ENCODE data around the gene SYNGAP1. TPM values are rescaled to one million over a fixed set of nuclear protein-coding genes. Genes with fewer than 3 reads are reported as not detected.
"Not testable (repeated sequence)": the region's sequence is repeated elsewhere in the genome, so short reads cannot be mapped to it uniquely, and the experiment has no call there.

The SYNGAP1 gene
- total RNA-seq, 1 donor from 2014 or later = 36.1 TPM

DNA sequence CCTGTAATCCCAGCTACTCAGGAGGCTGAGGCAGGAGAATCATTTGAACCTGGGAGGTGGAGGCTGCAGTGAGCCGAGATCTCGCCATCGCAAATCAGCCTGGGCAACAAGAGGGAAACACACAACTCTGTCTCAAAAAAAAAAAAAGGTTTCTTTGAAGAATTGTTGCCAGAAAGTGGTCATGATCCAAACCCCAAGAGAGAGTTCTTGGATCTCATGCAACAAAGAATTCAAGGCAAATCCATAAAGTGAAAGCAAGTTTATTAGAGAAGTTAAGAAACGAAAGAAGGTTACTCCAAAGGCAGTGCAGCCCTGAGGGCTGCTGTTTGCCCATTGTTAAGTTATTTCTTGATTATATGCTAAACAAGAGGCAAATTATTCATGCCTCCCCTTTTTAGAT lies 42.7 kb upstream of the SYNGAP1 start:
- H3K27ac Mint-ChIP-seq (ENCODE audit: unreplicated experiment) = no peak overlapping the region
- Histone ChIP-seq H3K4me3 (ENCODE audit: insufficient read depth, low read depth, low read length) (no peak overlapping the region), H2AFZ (ENCODE audit: low read depth, low read length) (no peak overlapping the region)

GRCh38 chr6:33379184-33379583 lies 40.7 kb upstream of the SYNGAP1 start:
- H3K4me1 Mint-ChIP-seq (ENCODE audit: low read depth, unreplicated experiment); H2AFZ ChIP-seq (ENCODE audit: low read depth, low read length); H3K9ac ChIP-seq (ENCODE audit: low read length): not testable (repeated sequence)

More for the DNA sequence above, 42.7 kb upstream of the SYNGAP1 start:
- no peak for TF ChIP-seq CTCF (IDR thresholded peaks at IDR 0.05; ENCODE audit: insufficient read depth, low read depth, low read length)
- no peak for TF ChIP-seq EZH2 (IDR thresholded peaks at IDR 0.05; ENCODE audit: insufficient read depth, low read length)
- DNase-seq (ENCODE audit: low read depth) (no peak), FAIRE-seq (no peak)
- Histone ChIP-seq H3K9me3 (ENCODE audit: insufficient read depth, low read depth, low read length) (no peaks in the 10 kb centered on the region), H3K9ac (ENCODE audit: low read length) (no peak overlapping the region), H3K36me3 (ENCODE audit: insufficient read depth, low read length) (no peaks in the 10 kb centered on the region), H3K79me2 (ENCODE audit: insufficient read depth, low read length) (no peaks in the 10 kb centered on the region), H3K27ac (ENCODE audit: low read depth, low read length) (no peak overlapping the region), H3K4me2 (ENCODE audit: low read length) (no peak overlapping the region), H4K20me1 (ENCODE audit: insufficient read depth, low read length) (no peaks in the 10 kb centered on the region), H3K4me1 (ENCODE audit: insufficient read depth, low read length) (peaks cover 5% of the 10 kb centered on the region), H3K27me3 (ENCODE audit: insufficient read depth, low read length) (no peaks in the 10 kb centered on the region)
- Mint-ChIP-seq H3K4me1 (ENCODE audit: low read depth, unreplicated experiment) (no peaks in the 10 kb centered on the region), H3K27me3 (ENCODE audit: low read depth, unreplicated experiment) (peaks cover 5% of the 10 kb centered on the region), H3K9me3 (ENCODE audit: unreplicated experiment) (no peaks in the 10 kb centered on the region), H3K36me3 (ENCODE audit: low read depth, unreplicated experiment) (no peaks in the 10 kb centered on the region), H3K4me3 (ENCODE audit: unreplicated experiment) (no peak overlapping the region)

DNA sequence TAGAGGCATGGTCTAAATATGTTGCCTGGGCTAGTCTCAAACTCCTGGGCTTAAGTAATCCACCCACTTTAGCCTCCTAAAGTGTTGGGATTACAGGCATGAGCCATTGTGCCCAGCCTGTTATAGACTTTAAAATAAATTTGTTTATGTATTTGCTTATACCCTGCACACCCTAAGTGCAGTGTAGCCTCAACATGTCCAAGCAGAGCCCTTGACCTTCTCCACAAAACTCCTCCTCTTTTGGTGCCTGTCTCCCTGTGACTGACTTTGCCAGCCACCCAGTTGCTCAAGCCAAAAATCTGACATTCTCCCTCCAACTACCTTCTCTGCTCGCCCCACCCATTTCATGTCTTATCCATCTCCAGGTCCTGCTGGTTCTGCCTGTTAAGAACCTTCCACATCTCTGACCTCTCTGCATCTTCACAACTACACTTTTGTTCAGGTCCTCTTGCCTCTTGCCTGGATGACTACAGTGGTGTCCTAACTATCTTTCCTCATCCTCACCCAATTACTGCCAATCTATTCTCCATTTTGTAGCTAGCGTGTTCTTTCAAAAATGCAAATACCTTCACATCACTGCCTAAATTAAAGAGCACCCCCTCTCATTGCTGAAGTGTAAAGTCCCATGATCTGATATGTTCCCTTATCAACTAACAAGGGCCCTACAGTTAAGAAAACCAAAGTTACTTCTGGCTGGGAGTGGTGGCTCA lies 39.4 kb upstream of the SYNGAP1 start:
- H3K4me3 Mint-ChIP-seq (ENCODE audit: unreplicated experiment) = no peak overlapping the region
- FAIRE-seq (no peak), DNase-seq (ENCODE audit: low read depth) (no peak)
- no peak overlapping the region for H3K4me2 ChIP-seq (ENCODE audit: low read length)
- H3K27me3 ChIP-seq (ENCODE audit: insufficient read depth, low read length) = no peaks in the 10 kb centered on the region
- H2AFZ ChIP-seq (ENCODE audit: low read depth, low read length) = no peak overlapping the region
- no peaks in the 10 kb centered on the region for H3K36me3 Mint-ChIP-seq (ENCODE audit: low read depth, unreplicated experiment)
- TF ChIP-seq CTCF (IDR thresholded peaks at IDR 0.05; ENCODE audit: insufficient read depth, low read depth, low read length) (no peak), EZH2 (IDR thresholded peaks at IDR 0.05; ENCODE audit: insufficient read depth, low read length) (no peak)
- H3K27me3 Mint-ChIP-seq (ENCODE audit: low read depth, unreplicated experiment) = peaks cover 6% of the 10 kb centered on the region
- no peaks in the 10 kb centered on the region for H3K9me3 ChIP-seq (ENCODE audit: insufficient read depth, low read depth, low read length)
- no peak overlapping the region for H3K27ac Mint-ChIP-seq (ENCODE audit: unreplicated experiment)
- H3K4me1 ChIP-seq (ENCODE audit: insufficient read depth, low read length) = peaks cover 3% of the 10 kb centered on the region
- no peak overlapping the region for H3K9ac ChIP-seq (ENCODE audit: low read length)
- H3K4me1 Mint-ChIP-seq (ENCODE audit: low read depth, unreplicated experiment) = no peaks in the 10 kb centered on the region
- H3K9me3 Mint-ChIP-seq (ENCODE audit: unreplicated experiment) = no peaks in the 10 kb centered on the region
- no peaks in the 10 kb centered on the region for H4K20me1 ChIP-seq (ENCODE audit: insufficient read depth, low read length)
- no peaks in the 10 kb centered on the region for H3K36me3 ChIP-seq (ENCODE audit: insufficient read depth, low read length)
- no peak overlapping the region for H3K27ac ChIP-seq (ENCODE audit: low read depth, low read length)
- H3K79me2 ChIP-seq (ENCODE audit: insufficient read depth, low read length) = no peaks in the 10 kb centered on the region
- no peak overlapping the region for H3K4me3 ChIP-seq (ENCODE audit: insufficient read depth, low read depth, low read length)

More at GRCh38 chr6:33379184-33379583, 40.7 kb upstream of the SYNGAP1 start:
- DNase-seq (ENCODE audit: low read depth); H4K20me1 ChIP-seq (ENCODE audit: insufficient read depth, low read length); H3K36me3 ChIP-seq (ENCODE audit: insufficient read depth, low read length); H3K4me3 Mint-ChIP-seq (ENCODE audit: unreplicated experiment); FAIRE-seq; H3K36me3 Mint-ChIP-seq (ENCODE audit: low read depth, unreplicated experiment); H3K4me3 ChIP-seq (ENCODE audit: insufficient read depth, low read depth, low read length); H3K9me3 Mint-ChIP-seq (ENCODE audit: unreplicated experiment); H3K27ac Mint-ChIP-seq (ENCODE audit: unreplicated experiment); H3K79me2 ChIP-seq (ENCODE audit: insufficient read depth, low read length); H3K4me1 ChIP-seq (ENCODE audit: insufficient read depth, low read length); H3K4me2 ChIP-seq (ENCODE audit: low read length); H3K27me3 Mint-ChIP-seq (ENCODE audit: low read depth, unreplicated experiment); H3K27ac ChIP-seq (ENCODE audit: low read depth, low read length); H3K9me3 ChIP-seq (ENCODE audit: insufficient read depth, low read depth, low read length); H3K27me3 ChIP-seq (ENCODE audit: insufficient read depth, low read length): not testable (repeated sequence)
